HEK293T (cell line): Measurements from ENCODE around the gene MPL.

Source experiments
- CTCF ChIA-PET: fragments of 350-600 bp; formaldehyde crosslinking; extraction: SDS; loops from one replicate; lab custom pipeline; 2021; ENCODE audit warnings: antibody characterized with exemption, inconsistent platforms; lab: Yijun Ruan, JAX
- POLR2A ChIA-PET: fragments of 350-600 bp; formaldehyde crosslinking; extraction: SDS; loops from one replicate; lab custom pipeline; 2020; ENCODE audit warnings: antibody characterized with exemption, inconsistent platforms; lab: Yijun Ruan, JAX
- DNase-seq: peaks from one replicate; pipeline ENCODE4 v3.0.0; 2012; ENCODE audit warnings: mixed read lengths; ENCODE audit errors: extremely low spot score
- ARNT ChIP-seq: fragments of 450-650 bp; IDR thresholded peaks from 2 replicates; pipeline ENCODE4 v1.6.1; 2017; ENCODE audit warnings: mild to moderate bottlenecking
- BHLHE40 ChIP-seq: fragments of 450-650 bp; IDR thresholded peaks from 2 replicates; pipeline ENCODE4 v1.6.1; 2016; ENCODE audit warnings: mild to moderate bottlenecking, moderate library complexity, borderline replicate concordance
- CTBP1 ChIP-seq: fragments of 450-650 bp; IDR thresholded peaks from 2 replicates; pipeline ENCODE4 v1.6.1; 2016; ENCODE audit warnings: borderline replicate concordance
- ELF4 ChIP-seq: fragments of 450-650 bp; IDR thresholded peaks from 2 replicates; pipeline ENCODE4 v1.6.1; 2017; ENCODE audit warnings: antibody characterized with exemption
- FOXA1 ChIP-seq: fragments of 450-650 bp; IDR thresholded peaks from 2 replicates; pipeline ENCODE4 v1.6.1; 2016; ENCODE audit warnings: mild to moderate bottlenecking
- FOXK2 ChIP-seq: fragments of 450-650 bp; IDR thresholded peaks from 2 replicates; pipeline ENCODE4 v1.6.1; 2016; ENCODE audit warnings: mild to moderate bottlenecking
- FOXM1 ChIP-seq: fragments of 450-650 bp; IDR thresholded peaks from 2 replicates; pipeline ENCODE4 v1.6.1; 2017; ENCODE audit warnings: mild to moderate bottlenecking, borderline replicate concordance
- HDGF ChIP-seq: fragments of 450-650 bp; IDR thresholded peaks from 2 replicates; pipeline ENCODE4 v1.6.1; 2017; ENCODE audit warnings: antibody characterized with exemption, borderline replicate concordance
- L3MBTL2 ChIP-seq: fragments of 450-650 bp; conservative IDR thresholded peaks from 2 replicates; pipeline ENCODE4 v1.6.1; 2016; ENCODE audit warnings: mild to moderate bottlenecking
- LEF1 ChIP-seq: fragments of 450-650 bp; IDR thresholded peaks from 2 replicates; pipeline ENCODE4 v1.6.1; 2017; ENCODE audit warnings: mild to moderate bottlenecking, borderline replicate concordance
- NFRKB ChIP-seq: fragments of 450-650 bp; IDR thresholded peaks from 2 replicates; pipeline ENCODE4 v1.6.1; 2016; ENCODE audit warnings: mild to moderate bottlenecking, moderate library complexity
- PKNOX1 ChIP-seq: fragments of 450-650 bp; IDR thresholded peaks from 2 replicates; pipeline ENCODE4 v1.6.1; 2016
- SP1 ChIP-seq: fragments of 450-650 bp; IDR thresholded peaks from 2 replicates; pipeline ENCODE4 v1.6.1; 2017
- SUZ12 ChIP-seq: fragments of 450-650 bp; IDR thresholded peaks from 2 replicates; pipeline ENCODE4 v1.6.1; 2016; ENCODE audit warnings: mild to moderate bottlenecking
- TARDBP ChIP-seq: fragments of 450-650 bp; IDR thresholded peaks from 2 replicates; pipeline ENCODE4 v1.6.1; 2016
- ZNF384 ChIP-seq: fragments of 450-650 bp; IDR thresholded peaks from 2 replicates; pipeline ENCODE4 v1.6.1; 2016

The MPL gene

DNA sequence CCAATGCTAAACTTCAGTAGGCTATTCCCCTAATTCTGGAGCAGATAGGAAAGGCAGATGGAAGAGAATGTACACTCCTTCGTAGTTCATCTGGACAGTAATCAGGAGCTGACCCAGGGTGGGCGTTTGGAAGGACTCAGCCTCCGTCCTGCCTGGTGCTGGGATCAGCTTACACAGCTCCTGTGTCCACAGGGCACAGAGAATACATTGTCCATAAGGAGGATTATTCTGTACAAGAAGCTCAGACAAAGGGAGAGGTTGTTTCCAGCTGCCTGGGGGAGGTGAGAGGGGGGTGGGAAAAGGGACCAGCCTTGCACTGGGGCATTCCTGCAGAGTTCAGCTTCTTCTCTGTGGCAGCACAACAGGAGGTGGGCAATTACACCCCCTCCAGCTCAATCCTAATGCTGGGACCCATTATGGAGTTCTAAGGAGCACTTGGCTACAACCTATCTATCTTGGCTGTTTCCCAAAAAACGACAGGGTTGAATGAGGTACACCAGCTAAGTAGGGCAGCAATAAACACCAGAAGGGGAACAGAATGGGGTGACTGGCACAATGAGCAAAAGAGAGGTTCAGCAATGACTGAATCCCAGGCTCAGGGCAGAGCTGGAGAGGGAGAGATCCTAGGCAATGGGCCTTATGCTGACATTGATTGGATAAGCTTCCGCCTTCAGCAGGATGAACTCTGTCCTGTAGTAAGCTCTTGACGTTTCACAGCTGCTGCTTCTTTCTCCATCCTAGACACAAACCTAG is 44.6 kb downstream of the MPL start:
- no peak for TF ChIP-seq HDGF
- TF ChIP-seq PKNOX1 = no peak
- TF ChIP-seq FOXA1 = no peak
- TF ChIP-seq SUZ12 = no peak
- TF ChIP-seq BHLHE40 = no peak
- TF ChIP-seq ZNF384 = no peak
- no peak for TF ChIP-seq ELF4
- TF ChIP-seq FOXK2 = no peak
- TF ChIP-seq L3MBTL2 = no peak
- TF ChIP-seq SP1 = no peak
- no peak for TF ChIP-seq FOXM1
- TF ChIP-seq CTBP1 = no peak
- no peak for TF ChIP-seq TARDBP
- no peak for TF ChIP-seq ARNT
- no peak for TF ChIP-seq NFRKB
- no peak for TF ChIP-seq LEF1
- ChIA-PET POLR2A (interaction anchor here (0.7 to 2.8 kb wide), 4 partner anchors 9 to 24 kb away, joined by 3 to 12 read pairs (median 4); partner anchors contain the start of genes CDC20 and ELOVL1), CTCF (no interaction called here)
- DNase-seq = no peak

DNA sequence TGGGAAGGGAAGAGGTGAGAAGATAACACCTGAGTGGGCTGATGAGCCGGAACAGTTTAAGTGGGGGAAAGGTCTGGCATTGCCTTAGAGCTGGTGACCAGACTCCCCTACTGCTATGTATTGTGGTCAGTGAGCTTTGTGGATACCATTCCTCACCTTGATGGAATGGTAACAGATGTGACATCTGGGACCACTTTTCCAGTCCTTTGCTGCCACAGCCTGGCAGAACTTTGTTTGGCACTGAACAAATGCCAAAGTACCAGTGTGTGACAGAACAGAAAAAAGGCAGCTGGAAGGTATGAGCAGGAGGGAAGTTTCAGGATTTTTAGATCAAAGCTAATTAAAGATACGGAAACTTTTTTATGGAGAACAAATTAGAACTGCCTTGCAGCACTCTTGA is 45.8 kb downstream of the MPL start:
- DNase-seq = no peak
- CTCF ChIA-PET = interaction anchor here (0.6 kb wide), 1 partner anchor 480 kb away, joined by 3 read pairs; no protein-coding TSS in a partner anchor
- TF ChIP-seq PKNOX1 (no peak), CTBP1 (no peak), FOXM1 (no peak), L3MBTL2 (no peak), LEF1 (no peak), FOXA1 (no peak), TARDBP (no peak), SP1 (no peak)
- POLR2A ChIA-PET = interaction anchor here (2.8 kb wide), 1 partner anchor 25 kb away, joined by 12 read pairs; the partner anchor contains the start of gene CDC20

DNA sequence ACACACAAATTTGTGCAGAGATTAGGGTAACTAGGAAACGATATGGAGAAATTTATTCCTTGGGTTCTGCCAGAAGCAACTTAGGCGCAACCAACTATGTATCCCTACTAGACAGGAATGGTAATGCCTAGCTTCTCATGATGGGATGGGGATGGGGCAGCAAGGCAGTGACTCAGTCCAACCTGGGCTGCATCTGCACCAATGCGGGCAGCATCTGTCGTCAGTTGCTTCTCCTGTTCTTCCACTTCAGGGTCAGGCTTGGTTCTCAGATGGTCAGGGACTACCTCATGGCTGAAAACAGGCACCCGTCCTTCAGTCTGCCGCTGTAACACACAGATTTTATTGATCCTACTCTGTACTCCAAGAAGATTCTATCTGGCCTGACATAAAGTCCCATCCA is 49.1 kb downstream of the MPL start:
- POLR2A ChIA-PET = no interaction called here
- TF ChIP-seq NFRKB (no peak), FOXM1 (no peak), L3MBTL2 (no peak), LEF1 (no peak), FOXK2 (no peak), TARDBP (no peak), PKNOX1 (no peak), FOXA1 (no peak), SP1 (no peak), ELF4 (no peak), HDGF (no peak), BHLHE40 (no peak), SUZ12 (no peak), ZNF384 (no peak), CTBP1 (no peak)
- CTCF ChIA-PET = no interaction called here
- no peak for DNase-seq

DNA sequence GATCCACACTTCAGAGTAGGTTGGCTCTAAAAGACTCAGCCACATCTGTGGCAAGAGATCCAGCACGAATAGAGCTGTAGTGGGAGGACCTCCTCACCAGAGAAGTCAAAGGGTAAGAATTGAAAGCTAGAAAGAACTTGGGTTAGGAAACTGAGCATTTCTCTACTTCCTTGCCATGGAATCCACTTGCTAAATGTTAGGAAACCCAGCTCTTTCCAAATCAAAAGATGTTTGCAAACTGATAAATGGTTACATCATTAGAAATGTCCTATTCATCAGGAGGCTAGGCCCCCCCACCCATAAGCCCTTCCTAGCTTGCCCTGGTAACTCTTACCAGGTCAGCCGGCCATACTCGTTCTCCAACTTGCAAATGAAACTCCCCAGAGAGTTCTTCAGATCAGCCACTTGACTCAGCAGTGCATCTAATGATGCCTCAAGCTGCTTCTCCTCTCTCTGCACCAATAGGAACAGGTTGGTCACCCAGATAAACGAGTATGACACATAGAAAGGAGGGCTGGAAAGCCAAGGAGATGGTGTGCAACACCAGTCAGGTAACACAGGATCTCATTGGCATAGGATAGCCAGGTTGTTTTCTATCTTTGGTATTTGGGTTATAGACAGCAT is 50.5 kb downstream of the MPL start:
- no peak for DNase-seq
- POLR2A ChIA-PET = interaction anchor here (0.7 to 4.2 kb wide), 4 partner anchors 9 to 150 kb away, joined by 3 to 25 read pairs (median 3); partner anchors contain the start of gene CDC20
- TF ChIP-seq ELF4 (no peak), FOXA1 (no peak), ZNF384 (no peak), CTBP1 (no peak), FOXM1 (no peak), FOXK2 (no peak), SUZ12 (no peak), L3MBTL2 (no peak), ARNT (no peak), TARDBP (no peak), PKNOX1 (no peak), LEF1 (no peak), BHLHE40 (no peak), NFRKB (no peak)
- CTCF ChIA-PET = no interaction called here

DNA sequence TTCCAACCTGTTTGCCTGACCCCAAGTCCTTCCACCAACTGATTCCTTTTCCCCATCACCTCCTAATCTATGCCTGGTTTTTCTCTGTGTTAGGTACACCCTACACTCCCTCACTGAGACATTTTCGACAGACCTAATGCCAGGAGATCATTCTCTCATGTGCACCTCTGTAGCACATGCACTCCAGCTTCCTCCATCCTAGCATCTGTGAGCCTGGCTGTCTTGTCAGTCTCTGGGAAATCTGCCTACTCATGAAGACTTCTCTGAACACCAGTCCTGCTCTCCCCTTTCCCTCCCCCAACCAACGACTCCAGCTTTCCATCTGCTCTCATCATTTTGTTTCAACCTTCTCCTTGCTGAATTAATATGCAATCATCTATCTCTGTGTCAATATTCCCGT is 51.0 kb downstream of the MPL start:
- ChIA-PET POLR2A (interaction anchor here (0.7 to 4.2 kb wide), 7 partner anchors 9 to 151 kb away, joined by 3 to 25 read pairs (median 3); partner anchors contain the start of gene CDC20), CTCF (interaction anchor here (0.8 kb wide), 1 partner anchor 13 kb away, joined by 3 read pairs; no protein-coding TSS in a partner anchor)
- DNase-seq = no peak
- TF ChIP-seq FOXK2 = no peak
- no peak for TF ChIP-seq TARDBP
- no peak for TF ChIP-seq FOXA1
- no peak for TF ChIP-seq SUZ12
- no peak for TF ChIP-seq L3MBTL2
- no peak for TF ChIP-seq HDGF
- TF ChIP-seq SP1 = no peak
- TF ChIP-seq ARNT = no peak
- no peak for TF ChIP-seq FOXM1
- TF ChIP-seq CTBP1 = no peak
- TF ChIP-seq LEF1 = no peak
- no peak for TF ChIP-seq BHLHE40
- TF ChIP-seq ELF4 = no peak
- no peak for TF ChIP-seq ZNF384
- no peak for TF ChIP-seq PKNOX1
- TF ChIP-seq NFRKB = no peak
